Chondrocyte (in vitro differentiated cells): ENCODE measurements around the gene OTX2. TPM values are rescaled to one million over a fixed set of nuclear protein-coding genes. Genes with fewer than 3 reads are reported as not detected.

Experiments
- DNase-seq: peaks from one replicate; pipeline ENCODE4 v3.0.0; 2021; ENCODE audit warnings: mixed read lengths, low spot score
- H3K27ac Mint-ChIP-seq: one replicate; pipeline ENCODE4 v1.8.0; 2021; ENCODE audit warnings: mild to moderate bottlenecking, moderate library complexity, mixed read lengths; ENCODE audit not compliant: unreplicated experiment
- H3K27me3 Mint-ChIP-seq: 2 replicates; pipeline ENCODE4 v1.8.0; 2021; ENCODE audit warnings: low read depth, mixed read lengths
- H3K36me3 Mint-ChIP-seq: 2 replicates; pipeline ENCODE4 v1.8.0; 2021; ENCODE audit warnings: low read depth, mixed read lengths
- H3K4me1 Mint-ChIP-seq: 2 replicates; pipeline ENCODE4 v1.8.0; 2021; ENCODE audit warnings: low read depth, mild to moderate bottlenecking, mixed read lengths
- H3K4me3 Mint-ChIP-seq: one replicate; pipeline ENCODE4 v1.8.0; 2021; ENCODE audit warnings: mild to moderate bottlenecking, moderate library complexity, mixed read lengths; ENCODE audit not compliant: unreplicated experiment
- H3K9me3 Mint-ChIP-seq: 2 replicates; pipeline ENCODE4 v1.8.0; 2021; ENCODE audit warnings: low read depth, mixed read lengths
- CTCF ChIP-seq: fragments of 200-600 bp; sonication (generic); IDR thresholded peaks from 2 replicates; pipeline ENCODE4 v1.5.0; 2021; ENCODE audit warnings: antibody characterized with exemption, mild to moderate bottlenecking, moderate library complexity
- total RNA-seq: library from RNA; stranded (reverse); gene quantifications from 3 replicates; pipeline ENCODE4 v1.2.1, GENCODE V29; 2021

The OTX2 gene
- total RNA-seq, 1 donor from 2014 or later = not detected

- no peaks in the 10 kb centered on the region for H3K36me3 Mint-ChIP-seq
- H3K27ac Mint-ChIP-seq = no peak overlapping the region
- peaks cover 13% of the 10 kb centered on the region for H3K27me3 Mint-ChIP-seq
- no peak for TF ChIP-seq CTCF
- H3K4me3 Mint-ChIP-seq = no peak overlapping the region
- H3K9me3 Mint-ChIP-seq = no peaks in the 10 kb centered on the region
- no peak for DNase-seq
- H3K4me1 Mint-ChIP-seq = no peaks in the 10 kb centered on the region
Measured at GRCh38 chr14:56826214-56826613, 15.9 kb upstream of the OTX2 start.

DNA sequence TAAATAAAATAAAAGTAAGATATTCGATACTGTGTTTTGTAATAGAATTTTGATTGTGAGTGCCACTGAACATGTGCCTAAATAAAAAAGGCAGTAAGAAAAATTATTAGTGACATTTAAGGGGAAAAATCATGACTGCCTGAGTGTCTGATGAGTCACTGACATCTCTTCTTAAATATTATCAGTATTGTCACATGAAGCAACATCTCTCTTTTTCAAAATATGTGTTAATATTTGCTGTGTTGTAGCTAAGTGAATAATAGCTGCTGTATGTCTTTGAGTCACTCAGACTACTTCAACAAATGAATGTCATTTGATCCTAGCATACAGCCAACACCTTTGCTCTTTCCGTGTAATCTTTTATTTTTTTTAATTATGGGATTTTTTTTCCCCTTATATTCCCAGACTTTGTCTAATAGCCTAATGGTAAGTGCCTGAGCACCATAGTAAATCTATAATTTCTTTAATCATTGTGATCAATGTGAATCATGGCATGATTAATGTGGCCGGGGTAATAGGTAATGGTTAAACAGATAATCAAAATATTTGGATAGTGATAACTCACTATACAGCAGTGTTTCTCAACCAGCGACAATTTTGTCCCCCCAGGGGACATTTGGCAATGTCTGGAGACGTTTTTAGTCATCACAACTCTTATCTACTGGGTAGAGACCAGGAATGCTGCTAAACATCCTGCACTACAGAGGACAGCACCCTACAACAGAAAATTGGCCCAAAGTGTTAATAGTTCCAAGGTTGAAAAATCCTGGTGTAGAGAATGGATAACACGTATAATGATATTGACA lies 11.7 kb upstream of the OTX2 start:
- DNase-seq = no peak
- H3K4me1 Mint-ChIP-seq = peaks cover under 1% of the 10 kb centered on the region
- peaks cover 46% of the 10 kb centered on the region for H3K27me3 Mint-ChIP-seq
- no peak for TF ChIP-seq CTCF
- H3K9me3 Mint-ChIP-seq = no peaks in the 10 kb centered on the region
- H3K36me3 Mint-ChIP-seq = no peaks in the 10 kb centered on the region
- no peak overlapping the region for H3K4me3 Mint-ChIP-seq
- no peak overlapping the region for H3K27ac Mint-ChIP-seq

GRCh38 chr14:56821177-56821576 lies 10.9 kb upstream of the OTX2 start:
- no peak overlapping the region for H3K4me3 Mint-ChIP-seq
- H3K9me3 Mint-ChIP-seq = no peaks in the 10 kb centered on the region
- no peak for DNase-seq
- H3K27me3 Mint-ChIP-seq = peaks cover 52% of the 10 kb centered on the region
- peaks cover 5% of the 10 kb centered on the region for H3K4me1 Mint-ChIP-seq
- TF ChIP-seq CTCF = no peak
- H3K27ac Mint-ChIP-seq = no peak overlapping the region
- H3K36me3 Mint-ChIP-seq = no peaks in the 10 kb centered on the region

DNA sequence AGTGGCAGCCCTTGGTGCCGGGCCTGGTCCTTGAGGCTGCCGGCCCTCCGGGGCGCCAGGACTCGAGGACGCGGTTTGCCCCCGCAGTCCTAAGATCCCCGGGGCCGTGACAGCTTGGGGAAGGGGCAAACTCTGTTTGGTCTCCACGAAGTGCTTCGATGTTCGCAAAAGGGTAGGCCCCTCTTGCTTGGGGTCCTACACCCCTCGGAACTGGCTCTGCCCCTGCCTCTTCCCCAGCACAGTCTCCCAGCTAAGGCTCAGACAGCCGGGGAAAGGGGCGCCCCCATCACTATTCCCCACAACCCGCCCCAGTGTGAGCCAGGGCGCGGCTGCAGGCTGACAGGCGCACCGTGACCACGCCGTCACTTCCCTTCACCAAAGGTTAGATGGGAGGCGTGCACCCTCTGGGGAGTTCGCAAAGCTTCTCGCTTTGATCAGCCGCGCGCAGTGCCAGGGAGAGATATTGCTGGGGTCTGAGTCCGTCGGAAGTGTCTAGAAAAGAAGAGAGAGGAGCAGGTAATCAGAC lies 7.2 kb upstream of the OTX2 start:
- Mint-ChIP-seq H3K4me3 (no peak overlapping the region), H3K27me3 (peaks cover 79% of the 10 kb centered on the region), H3K4me1 (peaks cover 5% of the 10 kb centered on the region), H3K36me3 (peaks cover 2% of the 10 kb centered on the region), H3K9me3 (no peaks in the 10 kb centered on the region), H3K27ac (no peak overlapping the region)
- peak; percentile 65 for DNase-seq
- TF ChIP-seq CTCF = no peak

DNA sequence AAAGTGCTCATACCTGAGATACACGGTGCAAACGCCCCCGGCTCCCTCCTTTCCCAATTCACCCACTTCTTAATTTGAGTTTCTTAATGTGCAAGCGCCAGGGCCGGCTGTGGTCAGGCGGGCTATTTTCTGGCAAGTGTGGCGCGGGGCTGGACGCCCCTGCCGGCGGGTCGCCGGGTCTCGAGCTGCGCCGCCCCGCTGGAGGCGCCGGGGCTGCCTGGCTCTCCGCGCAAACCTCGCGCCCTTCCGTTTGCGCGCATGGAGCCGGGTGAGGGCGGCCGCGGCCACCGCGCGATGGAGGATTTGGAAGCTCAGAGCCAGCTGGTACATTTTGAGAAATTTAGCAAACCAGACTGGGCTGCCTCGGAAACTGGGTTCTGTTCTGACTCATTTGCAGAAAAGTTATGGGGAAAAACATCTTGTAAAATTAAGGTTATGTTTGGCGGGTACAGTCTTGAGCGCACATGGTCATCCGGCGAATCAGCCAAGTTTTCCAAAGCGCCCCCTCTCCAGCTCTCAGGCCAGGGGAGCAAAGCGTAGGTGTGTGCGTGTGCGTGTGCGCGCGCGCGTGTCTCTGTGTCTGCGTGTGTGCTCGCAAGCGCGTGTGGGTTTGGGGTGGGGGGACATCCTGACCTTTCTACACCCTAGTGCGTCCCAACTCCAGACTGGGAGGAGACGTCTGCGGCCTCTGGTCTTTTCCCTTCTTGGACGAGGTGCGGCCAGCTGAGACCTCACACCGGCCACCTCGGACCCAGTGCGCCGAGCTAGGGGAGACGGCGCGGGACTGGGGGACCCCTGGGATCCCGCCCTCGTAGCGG lies 6.5 kb upstream of the OTX2 start:
- Mint-ChIP-seq H3K27ac (no peak overlapping the region), H3K27me3 (peaks cover 79% of the 10 kb centered on the region), H3K36me3 (peaks cover 2% of the 10 kb centered on the region)

More for the DNA sequence above, 6.5 kb upstream of the OTX2 start:
- peak; percentile 70 for DNase-seq
- H3K9me3 Mint-ChIP-seq = no peaks in the 10 kb centered on the region
- no peak for TF ChIP-seq CTCF
- H3K4me1 Mint-ChIP-seq = peaks cover 5% of the 10 kb centered on the region
- H3K4me3 Mint-ChIP-seq = no peak overlapping the region
